Activated naive CD8-positive, alpha-beta T cell treated with anti-CD3 and anti-CD28 coated beads, Interleukin-2, amount 10 ng/mL, durations not matched to agents 7 days and 5 days (primary cell): Measurements from ENCODE around the gene PRKAG2. TPM values are rescaled to one million over a fixed set of nuclear protein-coding genes. Genes with fewer than 3 reads are reported as not detected.

Experiments used
- ATAC-seq: fragments of 150-1000 bp; cut with Tn5 transposase; one replicate; pipeline ENCODE4 v1.10.0; 2021; ENCODE audit warnings: low read depth, moderate library complexity
- POLR2A ChIA-PET: fragments of 350-600 bp; sonication (Branson Sonifier 250); formaldehyde crosslinking; loops from one replicate; lab custom pipeline; 2021; ENCODE audit warnings: antibody characterized with exemption; lab: Charles Lee
- DNase-seq: peaks from one replicate; pipeline ENCODE4 v3.0.0; 2021
- H3K27ac Mint-ChIP-seq: one replicate; pipeline ENCODE4 v1.8.0; 2022; ENCODE audit warnings: mild to moderate bottlenecking, mixed read lengths
- H3K27me3 Mint-ChIP-seq: one replicate; pipeline ENCODE4 v1.8.0; 2022; ENCODE audit warnings: mild to moderate bottlenecking, moderate library complexity, mixed read lengths
- H3K36me3 Mint-ChIP-seq: one replicate; pipeline ENCODE4 v1.8.0; 2021; ENCODE audit warnings: mild to moderate bottlenecking, mixed read lengths
- H3K4me1 Mint-ChIP-seq: one replicate; pipeline ENCODE4 v1.8.0; 2021; ENCODE audit warnings: mixed read lengths
- H3K4me3 Mint-ChIP-seq: one replicate; pipeline ENCODE4 v1.8.0; 2022; ENCODE audit warnings: mild to moderate bottlenecking, moderate library complexity, mixed read lengths
- H3K9me3 Mint-ChIP-seq: one replicate; pipeline ENCODE4 v1.8.0; 2021; ENCODE audit warnings: mixed read lengths
- total RNA-seq, 2 experiments: library from RNA; stranded (reverse); gene quantifications; one replicate each; pipeline ENCODE4 v1.2.3, GENCODE V29; 2021

Gene PRKAG2
- total RNA-seq, 2 experiments from 2014 or later = 29.0 to 38.9 TPM

DNA sequence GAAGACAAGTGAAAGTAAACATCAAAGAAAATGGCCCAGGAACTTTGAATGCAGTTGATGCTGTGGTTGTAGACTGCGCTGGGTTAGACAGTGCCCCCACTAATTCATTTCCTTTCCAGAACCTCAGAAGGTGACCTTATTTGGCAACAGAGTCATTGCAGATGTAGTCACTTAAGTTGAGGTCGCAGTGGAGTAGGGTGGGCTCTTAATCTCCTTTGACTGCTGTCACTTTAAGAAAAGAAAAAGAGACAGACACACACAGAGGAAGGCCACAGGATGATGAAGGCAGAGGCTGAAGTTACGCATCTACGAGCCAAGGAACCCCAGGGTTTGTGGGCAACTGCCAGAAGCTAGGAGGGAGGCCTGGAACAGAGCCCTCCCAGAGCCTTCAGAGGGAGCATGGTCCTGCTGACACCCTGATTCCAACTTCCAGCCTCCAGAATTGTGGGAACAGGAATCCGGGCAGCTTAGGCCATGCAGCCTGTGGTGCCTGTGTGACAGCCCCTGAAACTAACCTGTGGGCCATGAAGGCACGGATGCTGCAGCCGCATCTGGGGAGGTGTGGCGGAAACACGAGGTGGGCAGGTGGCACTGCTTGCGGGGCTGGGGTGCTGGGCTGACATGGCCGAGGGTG, 107.6 kb downstream of the PRKAG2 start:
- Mint-ChIP-seq H3K4me1 (peaks cover 45% of the 10 kb centered on the region), H3K27ac (peak overlapping the region; percentile 99), H3K36me3 (peaks cover 37% of the 10 kb centered on the region), H3K9me3 (peaks cover 4% of the 10 kb centered on the region), H3K4me3 (peak overlapping the region; percentile 81), H3K27me3 (no peaks in the 10 kb centered on the region)
- peak; percentile 74 for DNase-seq
- peak; percentile 97 for ATAC-seq
- POLR2A ChIA-PET = interaction anchor here (0.7 to 3.6 kb wide), 9 partner anchors 9 to 249 kb away, joined by 3 to 25 read pairs (median 6); partner anchors contain the start of genes PRKAG2 and RHEB

DNA sequence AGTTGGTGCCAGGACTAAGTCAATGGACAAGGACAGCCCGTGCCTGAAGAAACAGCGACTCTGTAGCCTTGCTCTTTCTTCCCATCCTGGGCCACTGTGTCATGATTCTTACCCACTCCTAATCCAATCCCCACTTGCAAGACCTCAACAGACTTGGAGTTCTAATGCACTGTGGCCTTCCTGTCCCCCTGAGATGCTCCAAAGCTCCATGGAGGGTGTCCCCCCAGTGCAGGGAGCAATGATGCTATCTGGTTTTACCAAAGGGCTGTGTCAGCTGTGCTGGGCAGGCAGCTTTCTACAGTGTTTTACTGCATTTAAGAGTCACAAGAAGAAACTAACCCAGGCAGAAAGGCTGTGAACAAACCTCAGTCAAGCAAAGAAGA, 108.1 kb downstream of the PRKAG2 start:
- DNase-seq (peak; percentile 60), ATAC-seq (no peak)
- Mint-ChIP-seq H3K27ac (peak overlapping the region; percentile 99), H3K36me3 (peaks cover 37% of the 10 kb centered on the region), H3K4me3 (peak overlapping the region; percentile 81), H3K27me3 (no peaks in the 10 kb centered on the region), H3K9me3 (peaks cover 4% of the 10 kb centered on the region), H3K4me1 (peaks cover 45% of the 10 kb centered on the region)
- POLR2A ChIA-PET = interaction anchor here (0.7 to 3.6 kb wide), 8 partner anchors 8 to 249 kb away, joined by 3 to 25 read pairs (median 6); partner anchors contain the start of genes PRKAG2 and RHEB

DNA sequence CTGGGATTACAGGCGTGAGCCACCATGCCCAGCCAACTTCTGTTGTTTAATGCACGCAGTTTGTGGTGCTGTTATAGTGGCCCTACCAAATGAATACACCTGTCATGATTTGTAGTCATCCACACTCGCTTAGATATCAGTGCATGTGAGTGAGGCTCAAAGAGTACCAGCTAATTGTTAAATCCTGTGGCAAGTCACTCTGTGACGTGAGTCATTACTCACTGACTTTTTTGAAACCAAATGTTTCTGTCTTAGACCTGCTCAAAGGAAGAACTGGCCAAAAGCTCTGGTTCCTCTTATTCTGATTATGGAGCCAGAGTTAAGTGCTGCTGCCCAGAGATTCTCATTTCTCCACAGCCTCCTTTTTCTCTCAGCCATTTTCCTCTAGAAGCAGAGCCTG, 109.4 kb downstream of the PRKAG2 start:
- H3K9me3 Mint-ChIP-seq = peaks cover 4% of the 10 kb centered on the region
- DNase-seq = no peak
- POLR2A ChIA-PET = interaction anchor here (1.0 to 3.6 kb wide), 4 partner anchors 10 to 247 kb away, joined by 3 to 25 read pairs (median 7); partner anchors contain the start of genes PRKAG2 and RHEB
- ATAC-seq = no peak
- H3K27me3 Mint-ChIP-seq = no peaks in the 10 kb centered on the region
- peaks cover 45% of the 10 kb centered on the region for H3K4me1 Mint-ChIP-seq
- peak overlapping the region; percentile 81 for H3K4me3 Mint-ChIP-seq
- H3K36me3 Mint-ChIP-seq = peaks cover 37% of the 10 kb centered on the region
- H3K27ac Mint-ChIP-seq = peak overlapping the region; percentile 99

DNA sequence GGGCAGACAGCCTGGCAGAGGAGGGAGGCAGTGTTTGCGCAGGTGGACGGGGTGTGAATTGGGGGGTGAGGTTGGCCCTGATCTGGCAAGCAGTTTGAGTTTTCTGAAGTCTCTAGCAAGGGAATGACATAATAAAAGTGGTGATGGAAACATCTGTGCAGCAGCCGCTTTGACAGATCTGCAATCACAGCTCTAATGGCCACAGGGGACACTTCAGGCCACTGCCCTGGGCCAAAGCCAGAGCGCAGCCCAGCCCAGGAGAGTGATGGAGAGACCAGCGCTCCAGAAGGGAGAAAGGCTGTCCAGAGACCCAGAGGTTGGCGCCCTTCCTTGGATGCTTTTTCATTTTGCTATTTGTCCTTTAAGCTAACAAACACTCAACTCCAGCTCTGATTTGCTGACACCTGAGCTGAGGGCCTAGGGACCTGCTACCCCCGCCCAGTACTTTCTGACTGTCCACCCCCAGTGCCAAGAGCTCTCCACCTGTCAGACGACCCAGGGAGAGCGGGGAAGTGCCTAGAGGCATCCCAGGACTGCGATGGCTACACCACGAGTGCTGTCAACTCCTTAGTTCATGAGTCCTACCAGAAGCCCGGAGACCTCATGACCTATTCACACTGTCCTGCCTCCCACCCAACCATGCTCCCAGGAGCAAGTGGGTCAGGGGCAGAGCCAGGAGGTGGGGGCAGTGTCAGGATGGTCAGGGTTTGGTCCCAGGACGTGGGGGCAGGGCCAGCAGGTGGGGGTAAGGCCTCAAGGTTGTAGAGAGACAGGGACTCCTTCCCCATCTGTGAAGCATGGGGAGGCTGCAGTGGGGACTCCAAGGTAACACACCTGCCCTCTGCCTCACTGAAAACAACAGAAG, 112.6 kb downstream of the PRKAG2 start:
- POLR2A ChIA-PET = no interaction called here
- peaks cover 4% of the 10 kb centered on the region for H3K9me3 Mint-ChIP-seq
- no peak overlapping the region for H3K4me3 Mint-ChIP-seq
- no peaks in the 10 kb centered on the region for H3K27me3 Mint-ChIP-seq
- peaks cover 23% of the 10 kb centered on the region for H3K36me3 Mint-ChIP-seq
- H3K27ac Mint-ChIP-seq = peak overlapping the region; percentile 72
- DNase-seq = no peak
- H3K4me1 Mint-ChIP-seq = peaks cover 30% of the 10 kb centered on the region
- no peak for ATAC-seq

DNA sequence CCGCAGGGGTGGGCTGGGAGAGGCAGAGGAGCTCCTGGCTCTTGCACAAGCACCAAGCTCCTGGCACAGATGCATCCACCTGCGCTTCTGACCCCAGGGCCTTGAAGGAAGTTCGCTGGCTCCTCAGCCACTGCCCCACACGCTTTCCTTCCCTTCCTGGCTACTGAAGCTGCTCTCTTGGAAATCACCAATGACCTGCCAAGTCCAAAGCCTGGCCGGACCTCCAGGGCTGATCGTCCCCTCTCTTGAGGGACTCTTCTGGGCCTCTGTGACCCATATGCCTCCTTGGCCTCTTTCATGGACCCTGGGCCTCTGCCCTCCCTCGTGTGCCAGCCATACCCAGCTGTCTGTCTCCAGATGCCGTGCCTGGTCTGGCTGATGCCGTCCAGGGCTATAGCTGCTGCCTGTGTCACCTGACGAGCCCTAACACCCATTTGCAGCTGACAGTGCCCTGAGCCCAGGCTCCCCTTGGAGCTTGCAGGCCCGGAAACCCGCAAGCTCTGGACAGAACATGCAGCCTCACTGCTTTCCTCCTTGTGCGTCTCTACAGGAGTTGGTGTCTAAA, 113.4 kb downstream of the PRKAG2 start:
- peaks cover 4% of the 10 kb centered on the region for H3K9me3 Mint-ChIP-seq
- no peaks in the 10 kb centered on the region for H3K27me3 Mint-ChIP-seq
- peak overlapping the region; percentile 72 for H3K27ac Mint-ChIP-seq
- peaks cover 26% of the 10 kb centered on the region for H3K4me1 Mint-ChIP-seq
- H3K36me3 Mint-ChIP-seq = peaks cover 23% of the 10 kb centered on the region
- DNase-seq = no peak
- ATAC-seq = no peak
- POLR2A ChIA-PET = interaction anchor here (1.4 kb wide), 1 partner anchor 18 kb away, joined by 4 read pairs; no protein-coding TSS in a partner anchor
- H3K4me3 Mint-ChIP-seq = no peak overlapping the region

DNA sequence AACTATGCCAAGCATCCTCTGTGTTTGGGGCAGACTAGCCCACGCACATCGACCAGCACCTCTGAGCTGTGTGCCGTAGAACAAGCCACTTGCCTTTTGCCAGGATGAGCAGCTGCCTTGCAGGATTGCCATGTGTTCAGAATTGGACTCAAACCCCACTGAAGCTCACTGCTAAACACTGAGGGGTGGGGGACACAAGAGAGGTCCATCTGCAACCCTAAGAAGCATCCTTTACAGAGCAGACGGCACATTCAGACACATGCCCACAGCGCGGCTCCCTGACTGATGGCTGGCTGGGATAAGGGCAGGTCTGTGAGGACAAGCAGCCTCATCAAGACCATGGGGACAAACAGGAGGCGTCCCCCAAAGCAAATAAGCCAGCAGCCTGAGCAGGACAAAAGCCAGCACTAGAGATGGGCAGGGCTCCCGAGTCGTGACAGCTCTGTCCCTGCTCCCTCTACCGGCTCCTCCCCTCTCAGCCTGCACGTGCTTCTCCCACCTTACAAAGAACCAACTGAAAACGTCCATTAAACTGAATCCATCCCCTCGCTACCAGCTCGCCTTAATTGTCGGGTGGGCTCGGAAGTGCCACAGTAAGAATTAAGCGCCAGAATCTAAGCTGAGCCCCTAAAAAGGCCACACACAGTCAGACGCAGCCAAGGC, 114.2 kb downstream of the PRKAG2 start:
- Mint-ChIP-seq H3K36me3 (peaks cover 22% of the 10 kb centered on the region), H3K27ac (no peak overlapping the region), H3K4me1 (peaks cover 19% of the 10 kb centered on the region), H3K9me3 (peaks cover 4% of the 10 kb centered on the region), H3K4me3 (no peak overlapping the region), H3K27me3 (no peaks in the 10 kb centered on the region)
- DNase-seq (no peak), ATAC-seq (no peak)
- POLR2A ChIA-PET = interaction anchor here (1.4 kb wide), 1 partner anchor 19 kb away, joined by 4 read pairs; no protein-coding TSS in a partner anchor

DNA sequence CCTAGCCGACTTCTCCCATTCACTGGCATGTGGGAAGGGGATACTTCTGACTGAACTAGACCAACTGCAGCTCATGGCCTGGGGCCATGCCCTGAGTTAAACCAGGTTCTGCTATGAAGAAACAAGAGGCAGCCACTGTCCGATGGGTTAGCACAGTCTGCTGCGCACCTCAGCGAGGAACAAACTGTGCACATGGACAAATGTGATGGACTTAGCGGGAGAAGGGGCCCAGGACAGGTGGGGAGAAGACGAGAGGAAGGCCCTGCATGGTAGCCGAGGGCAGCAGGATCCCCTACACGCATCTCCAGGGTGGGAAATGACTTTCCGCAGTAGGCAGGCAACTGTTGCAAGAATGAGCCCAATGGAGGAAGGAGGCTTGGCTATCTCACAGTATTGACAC, 115.0 kb downstream of the PRKAG2 start:
- POLR2A ChIA-PET = no interaction called here
- peaks cover 4% of the 10 kb centered on the region for H3K9me3 Mint-ChIP-seq
- peaks cover 13% of the 10 kb centered on the region for H3K4me1 Mint-ChIP-seq
- no peak overlapping the region for H3K27ac Mint-ChIP-seq
- no peak for ATAC-seq
- peaks cover 18% of the 10 kb centered on the region for H3K36me3 Mint-ChIP-seq
- no peak for DNase-seq
- H3K27me3 Mint-ChIP-seq = no peaks in the 10 kb centered on the region
- H3K4me3 Mint-ChIP-seq = no peak overlapping the region

DNA sequence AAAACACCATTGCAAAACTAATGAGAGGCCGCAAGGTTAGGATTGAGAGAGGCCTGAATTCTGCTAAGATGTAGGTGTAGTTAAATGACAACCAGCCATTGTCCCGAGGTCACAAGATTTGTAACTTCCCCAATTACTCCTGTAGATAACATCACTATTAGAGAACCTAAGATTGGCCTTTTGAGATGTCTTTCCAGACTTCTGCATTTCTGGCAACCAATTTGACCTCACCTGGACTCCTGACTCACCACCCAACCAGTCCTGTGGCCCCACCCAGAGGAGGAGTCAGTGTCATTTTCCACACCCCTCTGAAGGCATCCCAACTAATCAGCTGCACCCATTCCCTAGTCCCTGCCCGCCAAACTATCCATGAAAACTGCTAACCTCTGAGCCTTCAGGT, 115.7 kb downstream of the PRKAG2 start:
- Mint-ChIP-seq H3K36me3 (peaks cover 14% of the 10 kb centered on the region), H3K9me3 (peaks cover 4% of the 10 kb centered on the region), H3K27ac (no peak overlapping the region), H3K4me3 (no peak overlapping the region), H3K27me3 (no peaks in the 10 kb centered on the region), H3K4me1 (peaks cover 15% of the 10 kb centered on the region)
- DNase-seq = no peak
- POLR2A ChIA-PET = no interaction called here
- no peak for ATAC-seq

DNA sequence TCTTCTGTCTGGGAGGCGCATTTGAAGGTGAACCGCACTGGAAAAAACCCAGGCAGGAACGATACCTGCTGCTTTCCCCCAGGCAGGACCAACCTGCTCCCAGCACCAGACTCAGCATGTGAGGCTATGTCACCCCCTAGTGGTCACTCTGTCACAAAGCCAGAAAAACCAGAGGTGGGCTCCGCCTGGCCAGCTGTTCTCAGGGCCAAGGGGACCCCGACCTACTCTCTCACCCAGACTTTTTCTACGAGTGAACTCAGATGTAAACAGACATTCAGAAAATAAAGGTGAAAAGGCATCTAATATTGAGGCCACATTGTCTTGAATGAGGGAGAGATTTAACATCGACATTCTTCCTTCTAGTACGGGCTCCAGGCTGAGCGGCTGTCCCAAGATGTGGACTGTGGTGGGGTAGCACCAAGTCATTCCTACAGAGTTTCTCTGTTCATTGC, 117.3 kb downstream of the PRKAG2 start:
- DNase-seq (peak; percentile 55), ATAC-seq (peak; percentile 38)
- peak overlapping the region; percentile 60 for H3K27ac Mint-ChIP-seq
- peaks cover 2% of the 10 kb centered on the region for H3K36me3 Mint-ChIP-seq
- no peaks in the 10 kb centered on the region for H3K9me3 Mint-ChIP-seq
- H3K27me3 Mint-ChIP-seq = no peaks in the 10 kb centered on the region
- no peak overlapping the region for H3K4me3 Mint-ChIP-seq
- H3K4me1 Mint-ChIP-seq = peaks cover 24% of the 10 kb centered on the region
- POLR2A ChIA-PET = interaction anchor here (1.1 to 4.0 kb wide), 2 partner anchors 9 kb away, joined by 3 to 25 read pairs; no protein-coding TSS in a partner anchor

DNA sequence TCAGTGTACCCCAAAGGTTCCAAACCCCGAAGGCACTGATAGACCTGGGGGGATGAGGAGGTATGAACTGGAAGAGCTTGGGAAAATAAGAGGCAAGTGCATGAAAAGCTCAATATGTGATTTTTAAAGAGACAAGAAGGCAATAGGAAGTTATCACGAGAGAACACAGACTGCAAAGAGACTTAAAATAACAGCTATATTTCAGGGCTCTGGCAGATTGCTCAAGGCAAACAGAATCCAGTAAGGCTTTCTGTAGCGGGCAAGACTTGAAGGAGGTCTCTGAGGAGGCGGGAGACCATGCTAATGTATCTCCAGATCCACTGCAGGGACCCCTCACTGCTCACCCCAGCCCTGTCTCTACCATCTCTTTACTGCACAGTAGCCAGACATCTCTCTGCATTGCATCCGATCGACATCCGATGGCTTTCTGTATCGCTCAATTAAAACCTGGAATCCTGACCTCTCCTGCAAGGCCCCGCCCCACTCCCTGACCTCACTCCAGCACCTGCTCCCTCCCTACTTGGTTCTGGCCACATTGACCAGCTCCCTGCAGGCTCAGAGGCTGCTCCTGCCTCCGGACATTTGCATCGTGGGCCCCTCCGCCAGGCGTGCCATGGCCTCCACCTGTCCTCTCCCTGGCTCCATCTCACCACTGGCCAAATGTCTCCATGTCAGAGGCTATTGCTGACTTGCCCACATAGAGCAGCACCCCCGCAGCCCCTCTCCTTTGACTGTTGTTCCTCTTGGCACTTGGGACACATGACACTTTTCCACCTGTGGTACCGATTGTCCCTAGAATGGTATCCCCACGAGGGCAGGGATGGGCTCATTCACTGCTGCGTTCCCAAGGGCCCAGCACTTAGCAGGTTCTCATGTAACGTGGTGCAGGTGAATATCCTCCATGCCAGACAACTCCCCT, 118.0 kb downstream of the PRKAG2 start:
- no peaks in the 10 kb centered on the region for H3K9me3 Mint-ChIP-seq
- H3K36me3 Mint-ChIP-seq = peaks cover 2% of the 10 kb centered on the region
- no peak for DNase-seq
- no peaks in the 10 kb centered on the region for H3K27me3 Mint-ChIP-seq
- no peak overlapping the region for H3K4me3 Mint-ChIP-seq
- H3K4me1 Mint-ChIP-seq = peaks cover 24% of the 10 kb centered on the region
- no peak for ATAC-seq
- POLR2A ChIA-PET = interaction anchor here (4.0 kb wide), 1 partner anchor 10 kb away, joined by 25 read pairs; no protein-coding TSS in a partner anchor
- H3K27ac Mint-ChIP-seq = peak overlapping the region; percentile 60

DNA sequence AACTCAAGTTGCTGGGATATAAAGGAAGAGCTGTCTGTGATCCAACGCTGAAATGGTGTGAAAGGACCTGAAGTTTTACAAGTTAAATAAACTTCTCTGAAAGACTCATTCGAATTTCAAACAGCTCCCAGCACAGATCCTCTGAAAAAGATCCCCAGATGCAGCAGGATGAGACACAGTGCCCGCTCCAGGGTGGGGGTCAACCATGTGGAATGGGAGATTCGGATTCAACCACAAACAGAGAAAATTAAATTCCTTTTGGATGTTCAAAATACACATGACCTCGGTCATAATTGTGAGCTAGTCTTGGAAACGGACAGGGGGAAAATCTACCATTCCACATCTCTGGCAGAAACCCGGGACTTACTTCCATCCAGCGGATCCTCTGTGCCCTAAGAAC, 119.6 kb downstream of the PRKAG2 start:
- ATAC-seq (no peak), DNase-seq (no peak)
- Mint-ChIP-seq H3K9me3 (no peaks in the 10 kb centered on the region), H3K4me1 (peaks cover 24% of the 10 kb centered on the region), H3K27ac (no peak overlapping the region), H3K4me3 (no peak overlapping the region), H3K36me3 (peaks cover 2% of the 10 kb centered on the region), H3K27me3 (no peaks in the 10 kb centered on the region)
- POLR2A ChIA-PET = interaction anchor here (4.0 kb wide), 1 partner anchor 11 kb away, joined by 25 read pairs; no protein-coding TSS in a partner anchor

DNA sequence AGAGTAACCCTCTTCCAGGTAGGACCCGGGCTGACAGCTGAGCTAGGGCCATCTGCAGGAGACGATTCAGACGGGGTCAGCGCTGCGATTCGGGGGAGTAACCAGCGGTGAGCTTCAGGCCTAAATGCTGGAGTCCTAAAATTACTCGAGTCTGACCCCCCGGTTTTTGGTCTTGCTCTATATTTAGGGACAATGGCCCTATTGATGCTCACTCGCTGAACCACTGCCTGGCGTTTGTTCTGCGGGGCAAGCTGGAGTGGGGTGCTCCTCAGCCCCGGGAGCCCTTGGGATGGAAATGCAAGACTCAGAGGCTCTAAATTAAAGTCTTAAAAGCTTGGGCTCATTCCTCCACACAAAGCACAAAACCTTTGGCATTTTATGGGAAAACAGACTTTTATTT, 120.0 kb downstream of the PRKAG2 start:
- peak overlapping the region; percentile 96 for H3K27ac Mint-ChIP-seq

More for the DNA sequence above, 120.0 kb downstream of the PRKAG2 start:
- H3K9me3 Mint-ChIP-seq = no peaks in the 10 kb centered on the region
- DNase-seq (no peak), ATAC-seq (no peak)
- peaks cover 2% of the 10 kb centered on the region for H3K36me3 Mint-ChIP-seq
- no peaks in the 10 kb centered on the region for H3K27me3 Mint-ChIP-seq
- POLR2A ChIA-PET = interaction anchor here (1.1 to 4.0 kb wide), 3 partner anchors 12 to 125 kb away, joined by 6 to 25 read pairs (median 13); no protein-coding TSS in a partner anchor
- H3K4me3 Mint-ChIP-seq = peak overlapping the region; percentile 88
- H3K4me1 Mint-ChIP-seq = peaks cover 24% of the 10 kb centered on the region
